ENCODE data around the gene CST9L. TPM values are rescaled to one million over a fixed set of nuclear protein-coding genes. Genes with fewer than 3 reads are reported as not detected.

CST9L gene
- total and polyA plus RNA-seq, 2 donors (not counting 1 experiment from before 2014, with no cell fraction given), result not detected

- Histone ChIP-seq H3K79me2 (ENCODE audit: control insufficient read depth, insufficient read depth, low read length) (no peaks in the 10 kb centered on the region), H3K27ac (ENCODE audit: insufficient read depth, low read length) (no peak overlapping the region), H3K4me3 (replicated peaks in 1 of 4; ENCODE audit: control extremely low read depth in 1 of 4, insufficient read depth in 1 of 4, low read depth in 3 of 4, low read length in 4 of 4) (no peak overlapping the region), H3K27me3 (ENCODE audit: control insufficient read depth, insufficient read depth, low read length) (peaks cover 15% of the 10 kb centered on the region), H3K4me1 (ENCODE audit: control insufficient read depth, extremely low read depth, insufficient read depth, low read length) (no peaks in the 10 kb centered on the region), H3K36me3 (ENCODE audit: control insufficient read depth, insufficient read depth, low read length) (no peaks in the 10 kb centered on the region), H2AFZ (ENCODE audit: low read length) (no peak overlapping the region), H3K9me3 (ENCODE audit: control insufficient read depth, insufficient read depth, low read depth, low read length) (no peaks in the 10 kb centered on the region), H3K9ac (ENCODE audit: insufficient read depth, low read length) (no peak overlapping the region), H3K4me2 (ENCODE audit: extremely low read depth, insufficient read depth, low read length) (no peak overlapping the region), H4K20me1 (ENCODE audit: control insufficient read depth, extremely low read depth, insufficient read depth, low read length) (no peaks in the 10 kb centered on the region)
- TF ChIP-seq CTCF (conservative IDR thresholded peaks at IDR 0.05 in 1 of 2, IDR thresholded peaks at IDR 0.05 in 1 of 2; ENCODE audit: low read depth in 1 of 2, low read length in 2 of 2) (no peak), EZH2 (IDR thresholded peaks at IDR 0.05; ENCODE audit: low read length, missing control alignments) (no peak)
- DNase-seq (ENCODE audit: low read depth in 2 of 2), result no peak
These were observed 36.0 kb upstream of the CST9L start for GRCh38 chr20:23604306-23604705.

DNA sequence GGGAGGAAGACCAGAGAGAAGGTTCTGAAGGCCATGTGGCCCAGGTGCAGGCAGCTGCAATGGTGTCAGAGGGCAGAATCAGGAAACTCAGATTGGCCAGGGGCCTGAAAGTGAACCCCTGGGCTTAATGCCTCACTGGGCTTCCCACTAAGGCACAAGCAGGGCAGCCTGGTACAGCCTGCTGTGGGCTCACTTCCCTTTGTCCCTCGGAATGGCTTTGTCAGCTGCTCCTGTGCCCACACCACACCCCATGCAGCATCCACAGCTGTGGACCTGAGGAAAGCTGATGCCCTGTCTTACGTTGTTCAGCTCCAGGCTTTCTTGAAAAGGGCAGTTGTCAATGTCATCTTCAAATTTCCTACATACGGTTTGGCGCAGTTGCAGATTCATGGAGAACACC, 35.0 kb upstream of the CST9L start:
- H3K79me2 ChIP-seq (ENCODE audit: control insufficient read depth, insufficient read depth, low read length), result no peaks in the 10 kb centered on the region
- no peaks in the 10 kb centered on the region for H3K36me3 ChIP-seq (ENCODE audit: control insufficient read depth, insufficient read depth, low read length)
- H3K9me3 ChIP-seq (ENCODE audit: control insufficient read depth, insufficient read depth, low read depth, low read length), result no peaks in the 10 kb centered on the region
- no peak overlapping the region for H3K27ac ChIP-seq (ENCODE audit: insufficient read depth, low read length)
- no peak overlapping the region for H3K9ac ChIP-seq (ENCODE audit: insufficient read depth, low read length)
- no peaks in the 10 kb centered on the region for H3K4me1 ChIP-seq (ENCODE audit: control insufficient read depth, extremely low read depth, insufficient read depth, low read length)
- no peak for DNase-seq (ENCODE audit: low read depth in 2 of 2)
- no peaks in the 10 kb centered on the region for H4K20me1 ChIP-seq (ENCODE audit: control insufficient read depth, extremely low read depth, insufficient read depth, low read length)
- no peak overlapping the region for H3K4me2 ChIP-seq (ENCODE audit: extremely low read depth, insufficient read depth, low read length)
- TF ChIP-seq CTCF (conservative IDR thresholded peaks at IDR 0.05 in 1 of 2, IDR thresholded peaks at IDR 0.05 in 1 of 2; ENCODE audit: low read depth in 1 of 2, low read length in 2 of 2), result no peak
- H2AFZ ChIP-seq (ENCODE audit: low read length), result no peak overlapping the region
- H3K27me3 ChIP-seq (ENCODE audit: control insufficient read depth, insufficient read depth, low read length), result peaks cover 15% of the 10 kb centered on the region
- H3K4me3 ChIP-seq (replicated peaks in 1 of 4; ENCODE audit: control extremely low read depth in 1 of 4, insufficient read depth in 1 of 4, low read depth in 3 of 4, low read length in 4 of 4), result no peak overlapping the region

DNA sequence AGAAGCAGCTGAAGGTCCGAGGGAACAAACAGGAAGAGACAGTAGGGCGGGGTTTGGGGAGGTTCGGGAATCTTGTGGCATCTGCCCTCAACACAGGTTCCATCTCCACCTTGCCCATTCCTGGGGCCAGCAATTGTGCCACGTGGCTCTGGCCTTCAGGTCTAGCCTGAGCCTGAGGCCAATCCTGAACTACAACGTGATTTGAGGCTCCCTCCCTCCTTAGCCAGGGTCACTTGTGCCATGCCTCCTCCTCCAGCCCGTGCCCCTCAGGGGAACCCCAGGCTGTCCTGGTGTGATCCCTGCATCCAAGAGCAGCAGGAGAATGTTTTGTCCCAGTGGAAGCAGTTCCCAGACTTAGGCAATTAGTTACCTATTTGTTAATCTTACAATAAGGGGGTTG, 34.4 kb upstream of the CST9L start:
- no peak overlapping the region for H3K4me3 ChIP-seq (replicated peaks in 1 of 4; ENCODE audit: control extremely low read depth in 1 of 4, insufficient read depth in 1 of 4, low read depth in 3 of 4, low read length in 4 of 4)
- no peaks in the 10 kb centered on the region for H4K20me1 ChIP-seq (ENCODE audit: control insufficient read depth, extremely low read depth, insufficient read depth, low read length)
- peaks cover 15% of the 10 kb centered on the region for H3K27me3 ChIP-seq (ENCODE audit: control insufficient read depth, insufficient read depth, low read length)
- H2AFZ ChIP-seq (ENCODE audit: low read length), result no peak overlapping the region
- no peaks in the 10 kb centered on the region for H3K79me2 ChIP-seq (ENCODE audit: control insufficient read depth, insufficient read depth, low read length)
- H3K36me3 ChIP-seq (ENCODE audit: control insufficient read depth, insufficient read depth, low read length), result no peaks in the 10 kb centered on the region
- H3K9ac ChIP-seq (ENCODE audit: insufficient read depth, low read length), result no peak overlapping the region
- H3K9me3 ChIP-seq (ENCODE audit: control insufficient read depth, insufficient read depth, low read depth, low read length), result no peaks in the 10 kb centered on the region
- H3K4me1 ChIP-seq (ENCODE audit: control insufficient read depth, extremely low read depth, insufficient read depth, low read length), result no peaks in the 10 kb centered on the region
- no peak overlapping the region for H3K4me2 ChIP-seq (ENCODE audit: extremely low read depth, insufficient read depth, low read length)
- H3K27ac ChIP-seq (ENCODE audit: insufficient read depth, low read length), result no peak overlapping the region
- DNase-seq (ENCODE audit: low read depth in 2 of 2), result no peak
- no peak for TF ChIP-seq EZH2 (IDR thresholded peaks at IDR 0.05; ENCODE audit: low read length, missing control alignments)
- no peak for TF ChIP-seq CTCF (conservative IDR thresholded peaks at IDR 0.05 in 1 of 2, IDR thresholded peaks at IDR 0.05 in 1 of 2; ENCODE audit: low read depth in 1 of 2, low read length in 2 of 2)
